HTERT RPE-1 (cell line): Measurements from ENCODE around the gene CXCR1.
"Not testable (repeated sequence)": the region's sequence is repeated elsewhere in the genome, so short reads cannot be mapped to it uniquely, and the experiment has no call there.

Experiments used
- in situ Hi-C: fragments of 300-500 bp; cut with MboI; formaldehyde crosslinking; loops from 4 replicates; pipeline ENCODE4 v1.14.3; 2020; ENCODE audit warnings: low sequenced_read_pairs

The CXCR1 gene

DNA sequence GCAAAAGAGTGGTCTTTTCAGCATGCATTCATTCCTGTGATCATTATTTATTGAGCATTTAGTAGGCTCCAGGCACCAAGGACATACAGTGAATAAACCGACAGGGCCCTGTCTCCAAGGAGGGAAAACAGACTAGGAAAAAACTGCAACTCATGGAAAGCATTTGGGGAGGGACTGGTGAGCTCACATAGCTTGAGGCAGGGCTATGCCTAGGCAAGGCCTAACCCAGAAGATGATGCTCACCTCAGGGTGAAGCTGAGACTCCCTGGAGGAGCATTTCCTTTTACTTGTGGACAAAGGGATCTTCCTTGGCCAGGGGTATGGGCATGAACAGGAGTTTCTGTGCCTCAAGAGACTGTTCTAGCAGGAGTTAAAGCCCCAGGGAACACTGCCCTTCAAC lies 3.9 kb downstream of the CXCR1 start:
- in situ Hi-C loops: no loop called here

DNA sequence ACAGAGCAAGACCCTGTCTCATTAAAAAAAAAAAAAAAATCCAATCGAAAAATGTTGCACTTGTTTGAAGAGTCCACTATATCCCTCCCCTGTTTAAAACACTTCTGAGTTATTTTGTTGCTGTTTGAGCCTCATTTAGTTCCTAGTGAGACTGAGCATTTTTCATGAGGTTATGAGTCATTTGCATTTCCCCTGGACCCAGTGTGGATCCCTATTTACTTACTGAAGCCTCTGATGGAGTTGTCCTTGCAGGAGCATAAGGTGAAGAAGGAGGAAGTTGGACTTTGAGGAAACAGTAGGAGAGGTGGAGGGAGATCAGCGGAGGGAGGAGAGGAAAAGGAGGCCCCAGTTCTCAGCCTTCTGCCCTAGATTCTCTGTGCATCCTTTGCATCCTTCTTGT lies 5.1 kb downstream of the CXCR1 start:
- in situ Hi-C loops: no loop called here

DNA sequence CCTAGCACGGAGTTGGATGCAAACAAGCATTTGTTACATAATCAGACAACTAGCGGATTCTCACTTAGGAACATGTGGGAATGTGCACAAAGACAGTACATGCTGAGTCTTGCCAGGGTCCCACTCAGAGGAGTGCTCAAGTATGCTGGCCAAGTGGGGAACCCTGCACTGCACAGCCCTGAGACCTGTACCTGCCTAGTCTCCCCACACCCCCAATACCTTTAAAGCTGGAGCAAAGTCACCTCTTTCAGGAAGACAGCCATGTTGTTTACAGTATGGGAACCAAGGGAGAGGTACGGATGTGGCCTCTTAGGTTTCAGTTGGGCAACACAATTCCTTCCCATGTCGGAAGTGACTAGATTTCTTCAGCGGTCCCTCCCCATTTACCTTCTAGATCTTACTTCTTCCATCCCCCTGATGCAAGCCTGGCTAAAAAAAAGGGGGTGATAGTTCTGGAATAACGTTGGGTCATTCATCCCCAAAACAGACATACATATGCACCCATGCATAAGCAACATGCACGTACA lies 10.7 kb downstream of the CXCR1 start:
- in situ Hi-C loops: no loop called here

DNA sequence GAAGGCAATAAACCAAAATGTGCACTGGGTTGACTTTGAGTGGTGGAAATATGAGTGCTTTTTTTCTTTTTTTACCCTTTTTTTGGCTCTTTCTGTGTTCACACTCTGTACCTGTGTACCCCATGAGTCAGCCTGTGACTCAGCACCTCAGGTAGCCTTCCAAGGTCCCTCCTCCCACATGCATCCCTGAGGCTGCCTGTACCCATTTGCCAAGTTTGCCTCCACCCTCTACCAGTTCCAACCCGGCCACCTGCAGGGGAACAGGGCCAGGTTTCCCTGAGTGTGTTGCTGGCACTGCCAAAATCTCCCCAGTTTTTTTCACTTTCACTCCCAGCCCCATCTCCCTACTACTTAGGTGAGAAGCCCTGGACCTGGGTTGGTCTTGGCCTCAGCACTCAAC lies 14.0 kb downstream of the CXCR1 start:
- in situ Hi-C loops: no loop called here

DNA sequence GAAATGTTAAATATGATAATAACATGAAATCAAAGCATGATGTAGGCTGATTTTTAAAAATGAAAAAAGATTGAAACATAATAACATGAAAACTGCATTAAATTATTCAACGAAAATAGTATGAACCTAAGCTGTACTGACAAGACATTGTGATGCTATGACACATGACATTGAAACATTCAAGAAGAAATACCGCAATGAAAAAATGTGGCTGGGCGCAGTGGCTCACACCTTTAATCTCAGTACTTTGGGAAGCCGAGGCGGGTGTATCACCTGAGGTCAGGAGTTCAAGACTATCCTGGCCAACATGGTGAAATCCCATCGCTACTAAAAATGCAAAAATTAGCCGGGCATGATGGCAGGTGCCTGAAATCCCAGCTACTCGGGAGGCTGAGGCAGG lies 14.6 kb downstream of the CXCR1 start:
- in situ Hi-C loops: no loop called here

DNA sequence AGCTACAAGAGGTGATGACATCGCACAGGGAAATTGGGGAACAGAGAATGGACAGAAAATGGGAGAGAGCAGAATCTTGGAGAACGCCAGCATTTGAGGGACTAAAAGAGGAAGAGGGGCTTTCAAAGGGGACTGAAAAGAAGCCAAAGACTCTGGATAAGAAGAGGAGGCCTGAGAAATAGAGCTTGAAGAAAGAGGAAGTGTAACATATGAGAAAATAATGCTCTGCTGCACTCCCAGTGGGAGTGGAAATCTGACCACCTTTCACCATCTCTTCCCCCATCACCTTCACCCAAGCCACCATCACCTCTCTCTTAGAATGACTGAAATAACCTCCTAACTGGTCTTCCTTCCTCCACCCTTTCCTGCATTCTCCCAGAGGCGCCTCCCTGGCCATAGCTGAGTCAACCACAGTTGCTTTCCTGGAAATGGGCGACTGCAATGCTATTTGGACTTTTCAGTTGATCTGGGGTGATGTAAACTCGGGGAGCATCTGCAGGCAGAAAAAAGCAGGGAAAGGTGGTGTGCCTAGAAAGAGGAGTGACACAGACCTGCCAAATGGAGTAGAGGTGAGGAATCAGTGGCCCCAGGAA lies 16.8 kb downstream of the CXCR1 start:
- in situ Hi-C loops: no loop called here

DNA sequence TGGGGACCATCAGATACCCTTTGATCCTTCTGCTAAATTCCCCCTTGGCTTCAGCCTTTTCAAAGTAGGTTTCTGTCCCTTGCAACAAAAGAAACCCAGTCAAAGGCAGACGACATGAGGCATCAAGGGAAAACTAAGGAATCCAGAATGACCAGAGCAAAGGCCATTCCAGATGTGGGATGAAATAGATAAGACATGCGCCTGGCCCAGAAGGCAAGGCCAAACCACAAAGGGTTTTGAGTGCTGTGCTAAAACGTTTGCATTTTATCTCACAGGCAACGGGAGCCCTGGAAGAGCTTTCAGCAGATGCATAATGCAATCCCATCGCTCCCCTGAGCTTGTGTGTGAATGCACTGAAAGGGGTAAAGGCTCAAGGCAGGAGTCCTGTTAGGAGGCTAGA lies 17.7 kb downstream of the CXCR1 start:
- in situ Hi-C loops: no loop called here

DNA sequence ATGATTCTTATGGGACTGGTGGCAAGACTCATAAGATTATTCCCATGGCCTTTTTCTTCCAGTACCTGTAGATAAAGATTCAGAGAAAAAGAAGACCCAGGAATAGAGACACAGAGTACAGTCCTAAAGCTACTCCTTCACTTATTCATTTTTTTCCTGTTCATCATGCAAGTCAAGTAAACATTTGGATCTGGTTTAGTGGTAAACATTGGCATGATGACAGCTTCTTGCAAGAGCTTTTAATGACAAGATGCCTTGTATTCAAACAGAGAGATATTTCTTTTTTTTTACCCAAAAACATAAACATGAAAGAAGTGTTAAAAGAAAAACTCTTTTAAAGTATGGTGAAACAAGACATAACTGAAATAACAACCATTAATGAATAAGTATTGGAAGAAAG lies 20.7 kb downstream of the CXCR1 start:
- in situ Hi-C loops: no loop called here

DNA sequence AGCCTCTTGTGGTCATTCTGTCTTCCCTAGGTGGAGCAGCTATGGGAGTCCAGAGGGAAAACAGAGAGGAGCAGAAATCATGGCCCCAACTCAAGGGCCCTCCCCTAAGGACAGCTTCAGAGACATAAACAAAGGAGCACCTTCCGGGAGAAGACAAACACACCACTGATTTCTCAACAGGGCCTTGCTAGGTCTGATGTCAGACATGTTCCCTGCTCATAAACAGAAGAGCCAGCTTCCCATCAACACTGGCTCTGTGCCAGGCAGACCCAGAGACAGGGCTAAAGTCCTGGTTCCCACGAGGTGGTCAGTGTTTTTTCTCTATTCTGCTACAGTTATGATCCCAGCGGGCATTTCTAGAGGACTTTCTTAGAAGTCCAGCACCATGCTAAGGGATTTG lies 21.6 kb downstream of the CXCR1 start:
- in situ Hi-C loops: no loop called here

DNA sequence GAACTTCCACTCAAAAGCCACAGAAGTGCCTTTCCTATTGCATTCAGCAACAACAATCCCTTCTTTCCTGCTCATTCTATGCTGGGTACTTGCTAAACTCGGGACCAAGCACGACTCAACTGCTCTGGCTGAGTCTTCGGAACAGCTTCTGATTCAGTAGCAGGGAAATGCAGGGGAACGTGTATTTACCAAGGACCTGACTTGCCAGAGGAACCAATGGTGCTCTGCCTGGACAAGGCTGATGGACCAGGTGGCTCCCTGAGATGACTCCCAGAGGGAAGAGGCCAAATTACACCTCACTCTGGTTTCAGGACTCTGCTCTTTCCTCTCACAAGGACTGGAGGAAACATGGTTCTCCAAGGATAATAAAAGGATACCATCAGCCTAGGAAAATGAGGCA lies 28.7 kb downstream of the CXCR1 start:
- in situ Hi-C loops: no loop called here

DNA sequence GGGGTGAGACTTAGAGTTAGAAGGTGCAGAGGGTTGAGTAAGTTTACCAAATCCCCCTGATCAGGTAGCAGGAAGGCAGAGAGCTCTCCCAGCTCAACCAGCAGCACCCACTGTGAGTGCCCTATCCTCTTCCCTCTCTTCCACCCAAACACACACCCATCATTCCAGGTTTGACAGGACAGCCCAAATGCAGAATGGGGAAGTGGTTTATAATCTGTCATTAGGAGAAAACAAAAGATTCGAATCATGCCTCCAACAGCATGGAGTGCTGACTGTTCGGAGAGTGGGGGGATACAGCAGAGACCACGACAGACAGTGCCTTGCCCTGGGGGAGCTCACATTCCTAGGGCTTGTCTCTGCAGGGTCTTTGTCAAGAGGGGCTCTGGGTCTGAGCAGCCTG lies 29.2 kb downstream of the CXCR1 start:
- in situ Hi-C loops: no loop called here

DNA sequence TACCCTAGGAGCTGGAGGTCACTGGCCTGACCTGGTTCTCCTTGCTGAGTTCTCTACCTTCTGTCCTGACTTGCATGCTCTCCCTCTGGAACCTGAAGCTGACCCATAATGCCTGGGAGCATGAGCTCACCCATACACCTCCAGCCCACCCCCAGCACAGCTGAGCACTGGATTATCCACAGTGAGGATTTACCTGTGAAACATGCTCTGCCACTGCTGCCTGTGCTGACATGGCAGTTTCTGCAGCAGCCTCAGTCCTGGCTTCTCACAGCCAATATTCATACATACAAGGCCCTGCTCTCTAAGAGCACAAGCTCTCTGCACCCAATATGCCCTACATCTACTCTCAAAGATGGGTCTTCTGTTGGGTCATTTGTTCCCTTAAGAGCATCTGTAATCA lies 35.9 kb downstream of the CXCR1 start:
- in situ Hi-C loops: no loop called here

DNA sequence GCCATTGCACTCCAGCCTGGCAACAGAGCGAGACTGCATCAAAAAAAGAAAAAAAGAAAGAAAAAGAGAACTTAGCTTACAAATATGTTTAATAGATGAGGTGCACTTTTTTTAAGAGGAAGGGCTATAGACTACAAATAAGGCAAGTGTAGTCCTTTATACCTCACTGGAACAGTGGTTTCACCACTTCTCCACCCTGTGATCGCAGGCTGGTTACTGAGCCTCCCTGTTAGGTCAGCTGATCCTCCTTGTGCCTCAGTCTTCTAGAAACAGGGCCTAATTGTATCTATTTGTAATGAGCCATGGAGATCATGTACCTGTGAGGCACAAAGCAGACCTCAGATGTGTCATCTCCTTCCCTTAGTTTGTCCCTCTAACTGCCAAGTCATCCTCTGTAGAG lies 36.4 kb downstream of the CXCR1 start:
- in situ Hi-C loops: no loop called here

DNA sequence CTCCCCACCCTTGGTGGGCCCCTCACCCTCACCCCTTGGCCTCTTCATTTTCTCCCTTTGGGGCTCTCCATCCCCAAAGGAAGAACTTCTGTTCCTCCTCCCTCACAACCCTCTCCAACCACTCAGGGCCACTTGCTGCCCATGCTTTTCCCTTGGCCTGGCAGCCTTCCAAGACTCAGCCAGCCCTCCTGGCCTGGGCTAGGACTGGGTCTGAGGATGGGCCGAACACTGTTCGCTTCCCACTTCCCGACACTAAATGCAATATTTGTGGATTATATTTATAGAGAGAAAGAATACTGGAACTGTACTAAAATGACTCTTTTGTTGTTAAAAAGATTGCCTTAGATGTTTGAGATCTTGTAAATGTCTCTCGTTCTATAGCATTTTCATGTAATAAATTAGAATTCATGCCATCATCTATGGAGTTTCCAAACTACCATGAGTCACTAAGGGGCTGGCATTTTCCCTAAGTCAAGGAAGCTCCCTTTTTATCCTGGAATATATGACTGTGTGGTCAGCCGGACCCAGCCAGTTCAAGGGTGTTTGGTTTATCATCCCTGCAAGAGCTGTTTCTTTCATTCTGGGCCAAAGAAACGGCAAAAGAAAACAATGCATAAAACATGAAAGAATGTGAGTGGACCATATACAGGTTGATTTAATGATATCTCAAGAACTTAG lies 37.2 kb downstream of the CXCR1 start:
- in situ Hi-C loops: no loop called here

DNA sequence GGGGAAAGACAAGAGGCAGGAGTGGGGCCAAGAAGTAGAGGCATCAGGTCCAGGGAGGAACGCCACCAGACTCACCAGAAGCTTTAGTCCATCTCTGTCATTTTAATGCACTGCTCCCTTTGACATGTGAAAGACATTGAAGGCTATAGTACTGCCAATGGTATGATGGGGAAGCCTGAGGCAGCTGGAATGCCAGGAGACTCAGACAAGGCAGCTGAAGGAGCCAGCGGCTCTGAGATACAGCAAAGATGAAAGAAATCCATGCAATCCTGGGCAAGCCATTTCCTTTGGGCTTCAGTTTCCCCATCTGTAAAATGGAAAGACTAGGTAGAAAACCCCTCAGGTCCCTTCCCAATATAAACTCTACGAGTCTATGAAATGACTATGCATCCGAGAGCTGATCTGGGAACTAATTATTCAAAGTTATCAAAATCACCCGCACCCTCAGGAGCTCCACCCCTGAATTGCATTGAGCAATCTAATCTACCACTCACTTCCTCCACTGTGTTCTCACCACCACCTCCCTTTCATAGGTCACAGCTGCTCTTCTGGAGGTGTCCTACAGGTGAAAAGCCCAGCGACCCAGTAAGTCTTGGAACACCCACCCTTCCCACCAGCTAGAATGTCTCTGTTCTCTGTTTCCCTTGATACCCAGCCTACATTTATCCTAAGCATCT lies 37.8 kb downstream of the CXCR1 start:
- in situ Hi-C loops: no loop called here

DNA sequence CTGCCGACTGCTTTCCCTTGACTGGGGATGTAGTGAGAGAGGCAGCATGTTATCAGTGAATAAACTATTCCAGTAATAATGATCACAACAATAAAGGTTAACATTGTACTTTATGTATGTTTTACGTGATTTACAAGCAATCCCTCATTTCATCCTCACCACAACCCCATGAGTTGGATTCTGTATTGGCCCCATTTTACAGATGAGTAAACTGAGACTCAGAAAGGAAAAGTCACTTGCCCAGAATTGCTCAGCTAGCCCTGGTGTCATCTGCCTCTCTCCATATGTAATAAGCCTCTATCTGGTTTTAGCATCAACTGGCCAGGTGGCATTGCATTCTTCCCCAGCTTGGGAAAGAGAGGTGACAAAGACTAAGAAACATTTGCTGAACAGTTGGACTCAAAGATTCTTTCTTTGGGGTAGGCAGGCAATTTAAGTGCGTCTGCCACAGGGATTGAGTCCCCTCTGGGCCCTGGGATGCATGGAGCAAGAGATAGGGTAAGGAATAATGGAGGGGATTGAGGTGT lies 38.8 kb downstream of the CXCR1 start:
- in situ Hi-C loops: no loop called here

DNA sequence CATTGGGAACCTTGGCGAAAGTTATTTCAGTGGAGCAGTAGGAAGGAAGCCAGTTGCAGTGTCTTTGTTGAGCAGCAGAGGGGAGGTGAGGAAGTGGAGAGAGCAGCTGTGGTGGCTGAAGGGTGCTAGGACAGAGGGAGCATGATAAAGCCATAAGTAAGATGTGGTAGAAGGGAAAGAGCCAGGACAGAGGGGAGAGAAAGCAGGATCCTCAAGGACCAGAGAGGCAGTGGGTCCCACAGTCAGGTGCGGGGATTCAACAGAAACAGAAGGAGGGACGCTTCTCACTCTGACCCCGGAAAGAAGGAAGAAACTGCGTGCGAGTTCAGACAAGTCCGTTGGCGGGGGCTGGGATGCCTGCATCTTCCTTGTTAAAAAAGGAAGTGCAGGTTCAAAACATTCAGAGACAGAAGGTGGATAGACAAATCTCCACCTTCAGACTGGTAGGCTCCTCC lies 41.1 kb downstream of the CXCR1 start, which contains the start of gene CXCR2:
TSS of gene CXCR2 (plus strand) at position 403 of the 455 bp plus-strand sequence. CDS start 8,774 bp downstream, outside the sequence.
- in situ Hi-C loops: no loop called here

DNA sequence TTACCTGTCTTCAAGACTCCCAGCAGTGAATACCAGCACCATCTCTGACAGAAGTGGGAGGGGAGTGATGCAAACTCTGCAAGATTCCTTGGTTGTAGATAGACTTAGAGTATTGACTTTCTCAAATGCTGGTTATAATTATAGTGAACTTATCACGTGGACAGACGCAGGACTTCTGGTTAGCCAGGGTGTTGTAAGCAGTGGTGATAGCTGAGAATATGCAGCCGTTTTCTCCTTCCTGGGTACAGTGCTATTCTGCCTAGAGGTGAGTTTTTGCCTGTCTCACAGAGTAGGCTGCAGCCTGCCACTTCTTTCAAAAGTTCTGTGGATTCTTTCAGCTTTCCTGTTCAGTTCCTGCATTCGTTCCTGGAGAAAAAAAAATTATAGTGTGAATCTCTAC lies 41.7 kb downstream of the CXCR1 start:
- in situ Hi-C loops: no loop called here

DNA sequence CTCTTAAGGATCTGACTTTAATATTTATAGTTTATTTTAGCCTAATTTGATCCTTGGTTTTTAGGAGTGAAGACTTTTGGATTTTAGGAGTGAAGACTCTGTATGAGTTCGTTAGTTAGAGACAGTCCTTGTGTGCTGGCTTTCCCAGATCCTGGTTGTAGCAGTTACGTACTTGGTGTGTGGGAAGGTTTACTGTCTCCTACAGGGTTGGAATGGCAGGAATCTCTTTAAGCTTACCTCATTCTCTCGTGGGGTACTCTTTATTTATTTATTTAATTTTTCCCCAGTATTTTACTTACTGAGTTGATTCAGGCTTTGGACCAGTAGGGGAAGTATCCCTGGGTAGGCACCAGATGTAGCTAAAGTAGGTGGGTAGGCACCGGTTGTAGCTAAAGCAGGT lies 42.8 kb downstream of the CXCR1 start:
- in situ Hi-C loops: no loop called here

DNA sequence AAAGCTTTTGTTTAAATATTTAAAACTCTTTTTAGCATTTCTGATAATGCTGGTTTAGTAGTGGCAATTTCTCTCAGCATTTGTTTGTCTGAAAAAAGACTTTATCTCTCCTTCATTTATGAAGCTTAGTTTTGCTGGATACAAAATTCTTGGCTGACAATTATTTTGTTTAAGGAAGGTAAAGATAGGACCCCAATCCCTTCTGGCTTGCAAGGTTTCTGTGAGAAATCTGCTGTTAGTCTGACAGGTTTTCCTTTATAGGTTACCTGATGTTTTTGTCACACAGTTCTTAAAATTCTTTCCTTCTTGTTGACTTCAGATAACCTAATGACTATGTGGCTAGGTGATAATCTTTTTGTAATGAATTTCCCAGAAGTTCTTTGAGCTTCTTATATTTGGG lies 44.5 kb downstream of the CXCR1 start:
- in situ Hi-C loops: not testable (repeated sequence)

DNA sequence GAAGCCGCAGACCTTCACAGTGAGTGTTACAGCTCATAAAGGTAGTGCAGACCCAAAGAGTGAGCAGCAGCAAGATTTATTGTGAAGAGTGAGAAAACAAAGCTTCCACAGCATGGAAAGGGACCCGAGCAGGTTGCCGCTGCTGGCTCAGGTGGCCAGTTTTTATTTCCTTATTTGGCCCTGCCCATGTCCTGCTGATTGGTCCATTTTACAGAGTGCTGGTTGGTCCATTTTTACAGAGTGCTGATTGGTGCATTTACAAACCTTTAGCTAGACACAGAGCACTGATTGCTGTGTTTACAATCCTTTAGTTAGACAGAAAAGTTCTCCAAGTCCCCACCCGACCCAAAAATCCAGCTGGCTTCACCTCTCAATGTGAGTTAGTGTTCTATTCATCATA lies 45.0 kb downstream of the CXCR1 start:
- in situ Hi-C loops: not testable (repeated sequence)
